ENCODE measurements around the gene LRRC7.

- TF ChIP-seq CTCF (conservative IDR thresholded peaks at IDR 0.05; ENCODE audit: low read depth, low read length) (no peak), EZH2 (IDR thresholded peaks at IDR 0.05; ENCODE audit: borderline replicate concordance, low read depth, low read length, poor library complexity, severe bottlenecking) (no peak)
Measured at GRCh38 chr1:69991644-69992043, 423.9 kb downstream of the LRRC7 start.
